K562 (cell line): ENCODE data around the gene HDHD3. TPM values are rescaled to one million over a fixed set of nuclear protein-coding genes. Genes with fewer than 3 reads are reported as not detected.

ENCODE experiments used
- ARHGAP35 ChIP-seq: fragments of 450-650 bp; IDR thresholded peaks from 2 replicates; pipeline ENCODE4 v1.6.1; 2018; ENCODE audit not compliant: partially characterized antibody
- CEBPB ChIP-seq: fragments of 450-650 bp; IDR thresholded peaks from 2 replicates; pipeline ENCODE4 v1.6.1; 2016; ENCODE audit warnings: missing genetic modification characterization, missing compliant biosample characterization
- DIDO1 ChIP-seq: fragments of 450-650 bp; IDR thresholded peaks from 2 replicates; pipeline ENCODE4 v1.6.1; 2016; ENCODE audit warnings: low read depth, missing biosample characterization, missing genetic modification characterization
- GATAD2A ChIP-seq: fragments of 450-650 bp; IDR thresholded peaks from 2 replicates; pipeline ENCODE4 v1.6.1; 2017
- NFIX ChIP-seq: fragments of 250-450 bp; sonication (Bioruptor Pico); IDR thresholded peaks from 2 replicates; pipeline ENCODE4 v1.4.0; 2020; ENCODE audit warnings: low read depth, mild to moderate bottlenecking, moderate library complexity
- NRF1 ChIP-seq, 2 experiments: fragments of 450-650 bp; IDR thresholded peaks in 1 of 2; conservative IDR thresholded peaks in 1 of 2; 2 replicates each; pipeline ENCODE4 v1.6.1; 2014; ENCODE audit warnings: mild to moderate bottlenecking in 2 of 2
- POLR2AphosphoS5 ChIP-seq: IDR thresholded peaks from 2 replicates; pipeline ENCODE4 v1.6.1; 2011; ENCODE audit warnings: mild to moderate bottlenecking, low read depth, low read length, moderate library complexity; ENCODE audit not compliant: control insufficient read depth, insufficient read depth
- POLR2H ChIP-seq: IDR thresholded peaks from 2 replicates; pipeline ENCODE4 v1.6.1; 2016; ENCODE audit warnings: missing genetic modification characterization, low read depth, mild to moderate bottlenecking, control low read depth, missing compliant biosample characterization, moderate library complexity
- POU5F1 ChIP-seq: fragments of 150-350 bp; IDR thresholded peaks from 2 replicates; pipeline ENCODE4 v1.6.1; 2014; ENCODE audit warnings: borderline replicate concordance, low read length, low read depth, mild to moderate bottlenecking; ENCODE audit not compliant: partially characterized antibody
- SAFB ChIP-seq: fragments of 200-400 bp; formaldehyde crosslinking; IDR thresholded peaks from 2 replicates; pipeline ENCODE4 v1.6.1; 2017; ENCODE audit warnings: low read depth, low read length, borderline replicate concordance
- TCF3 ChIP-seq: sonication (generic); formaldehyde crosslinking; IDR thresholded peaks from 2 replicates; pipeline ENCODE4 v1.4.0; 2020; ENCODE audit warnings: mild to moderate bottlenecking, missing genetic modification reagents
- ZBTB1 ChIP-seq: sonication (generic); formaldehyde crosslinking; IDR thresholded peaks from 2 replicates; pipeline ENCODE4 v1.8.1; 2023; ENCODE audit warnings: missing genetic modification reagents, low read depth, mild to moderate bottlenecking, borderline replicate concordance
- ZBTB17 ChIP-seq: fragments of 450-650 bp; formaldehyde crosslinking; IDR thresholded peaks from 2 replicates; pipeline ENCODE4 v1.4.0; 2020; ENCODE audit warnings: mild to moderate bottlenecking
- ZBTB7A ChIP-seq: IDR thresholded peaks from 2 replicates; pipeline ENCODE4 v1.6.1; 2011; ENCODE audit warnings: low read depth, mild to moderate bottlenecking, low read length, moderate library complexity, borderline replicate concordance; ENCODE audit not compliant: control insufficient read depth
- ZNF766 ChIP-seq: fragments of 200-800 bp; sonication (Bioruptor generic); conservative IDR thresholded peaks from 2 replicates; pipeline ENCODE4 v1.6.1; 2016; ENCODE audit warnings: missing genetic modification characterization, missing compliant biosample characterization
- polyA plus RNA-seq, 8 experiments: library from polyadenylated mRNA; depleted of rRNA in 4 of 8; stranded (reverse) in 5 of 8; unstranded in 3 of 8; fragments of >200 nt; fragmentation: Nextera tagmentation in 2 of 8; fragmentation: Illumina TruSeq in 1 of 8; extraction: Ambion mirVana in 2 of 8; extraction: Trizol in 1 of 8; gene quantifications; 2 replicates each; pipeline versions ENCODE4 v1.2.1 to v1.2.3, GENCODE V29; 2011 to 2014; ENCODE audit warnings: inconsistent platforms in 1 of 8, missing spikeins in 1 of 8
- total RNA-seq, 7 experiments: library from RNA; depleted of rRNA in 6 of 7; stranded (reverse); fragments of >200 nt in 6 of 7; fragmentation: Illumina TruSeq in 2 of 7; extraction: Trizol in 2 of 7; gene quantifications; 2 replicates each; pipeline versions ENCODE4 v1.2.1 to v1.2.3, GENCODE V29; 2011 to 2021; ENCODE audit warnings: low replicate concordance in 1 of 7
- TF ChIP-seq, protein P1 (sequence below), 2 experiments: fragments of 450-650 bp in 1 of 2; sonication (generic) in 1 of 2; formaldehyde crosslinking in 1 of 2; IDR thresholded peaks; 2 replicates each; pipeline versions ENCODE4 v1.7.1 to v1.9.0; 2016 to 2022; ENCODE audit warnings: inconsistent platforms in 1 of 2, mild to moderate bottlenecking in 1 of 2, missing genetic modification reagents in 1 of 2

Gene HDHD3
- total and polyA plus RNA-seq, 9 of the 15 experiments (the other 6 are each of a cell fraction or from before 2014, with no cell fraction given) = 1.1 to 19.1 (median 10.9) TPM

DNA sequence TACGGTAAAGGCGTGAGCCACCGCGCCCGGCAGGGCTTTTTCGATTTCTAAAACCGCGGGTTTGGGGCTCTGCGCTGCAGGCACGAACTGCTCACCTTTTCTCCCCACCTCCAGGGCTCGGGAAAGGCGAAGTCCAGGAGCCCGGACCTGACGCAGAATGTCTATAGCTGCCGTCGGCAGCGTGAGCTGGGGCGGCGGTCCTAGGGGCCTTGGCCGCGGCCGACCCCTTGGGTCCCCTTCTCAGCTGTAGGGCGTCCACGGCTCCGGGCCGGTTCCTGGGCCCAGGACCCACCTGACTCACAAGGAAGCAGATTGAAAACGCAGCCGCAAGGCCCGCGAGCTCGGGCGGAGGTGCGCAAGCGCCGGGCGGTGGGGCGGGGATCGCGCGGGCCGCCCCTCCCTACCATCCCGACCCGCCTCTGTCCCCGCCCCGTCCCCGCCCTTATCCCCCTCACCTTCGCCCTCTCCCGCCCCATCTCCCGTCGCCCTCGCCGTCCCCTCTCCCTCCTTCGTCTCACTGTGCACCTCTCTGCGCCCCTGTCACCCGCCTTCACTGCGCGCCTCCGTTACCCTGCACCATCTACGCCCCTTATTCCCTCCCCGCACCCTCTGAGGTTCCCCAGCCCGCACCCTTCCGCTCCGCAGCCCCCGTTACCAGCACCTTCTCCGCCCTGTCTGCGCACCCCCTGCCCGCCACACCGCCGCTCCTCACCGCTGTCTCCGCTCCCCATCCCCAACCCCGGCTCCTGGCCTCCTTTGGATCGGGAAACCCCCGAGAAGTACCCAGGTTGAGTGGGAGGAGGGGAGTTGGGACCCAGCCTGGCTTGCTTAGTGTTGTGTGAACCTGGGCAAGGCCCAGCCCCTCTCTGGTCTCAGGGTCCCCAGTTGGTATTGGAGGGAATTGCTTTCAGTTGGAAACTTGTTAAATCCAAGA lies at the start of gene HDHD3 (continued):
- TF ChIP-seq POLR2AphosphoS5 (0 out of 2 replicates have a peak, but pooled peaks have one; percentile 36), NFIX (CRISPR knock-in tag) (no peak), GATAD2A (peak; percentile 39; the same call in 1 of the 2 replicates), TCF3 (no peak), DIDO1 (tag) (no peak), ZBTB1 (CRISPR knock-in tag) (no peak), ZBTB7A (peak; percentile 38; the same call in 1 of the 2 replicates), POU5F1 (no peak), ARHGAP35 (peak; percentile 52), SAFB (no peak), CEBPB (tag) (no peak), POLR2H (tag) (0 out of 2 replicates have a peak, but pooled peaks have one; percentile 58), NRF1 (conservative IDR thresholded peaks at IDR 0.05 in 1 of 2, IDR thresholded peaks at IDR 0.05 in 1 of 2) (peak; percentile 92 to 93), ZNF766 (CRISPR knock-in tag) (no peak), ZBTB17 (0 out of 2 replicates have a peak, but pooled peaks have one; percentile 46)
- TF ChIP-seq, protein P1, sequence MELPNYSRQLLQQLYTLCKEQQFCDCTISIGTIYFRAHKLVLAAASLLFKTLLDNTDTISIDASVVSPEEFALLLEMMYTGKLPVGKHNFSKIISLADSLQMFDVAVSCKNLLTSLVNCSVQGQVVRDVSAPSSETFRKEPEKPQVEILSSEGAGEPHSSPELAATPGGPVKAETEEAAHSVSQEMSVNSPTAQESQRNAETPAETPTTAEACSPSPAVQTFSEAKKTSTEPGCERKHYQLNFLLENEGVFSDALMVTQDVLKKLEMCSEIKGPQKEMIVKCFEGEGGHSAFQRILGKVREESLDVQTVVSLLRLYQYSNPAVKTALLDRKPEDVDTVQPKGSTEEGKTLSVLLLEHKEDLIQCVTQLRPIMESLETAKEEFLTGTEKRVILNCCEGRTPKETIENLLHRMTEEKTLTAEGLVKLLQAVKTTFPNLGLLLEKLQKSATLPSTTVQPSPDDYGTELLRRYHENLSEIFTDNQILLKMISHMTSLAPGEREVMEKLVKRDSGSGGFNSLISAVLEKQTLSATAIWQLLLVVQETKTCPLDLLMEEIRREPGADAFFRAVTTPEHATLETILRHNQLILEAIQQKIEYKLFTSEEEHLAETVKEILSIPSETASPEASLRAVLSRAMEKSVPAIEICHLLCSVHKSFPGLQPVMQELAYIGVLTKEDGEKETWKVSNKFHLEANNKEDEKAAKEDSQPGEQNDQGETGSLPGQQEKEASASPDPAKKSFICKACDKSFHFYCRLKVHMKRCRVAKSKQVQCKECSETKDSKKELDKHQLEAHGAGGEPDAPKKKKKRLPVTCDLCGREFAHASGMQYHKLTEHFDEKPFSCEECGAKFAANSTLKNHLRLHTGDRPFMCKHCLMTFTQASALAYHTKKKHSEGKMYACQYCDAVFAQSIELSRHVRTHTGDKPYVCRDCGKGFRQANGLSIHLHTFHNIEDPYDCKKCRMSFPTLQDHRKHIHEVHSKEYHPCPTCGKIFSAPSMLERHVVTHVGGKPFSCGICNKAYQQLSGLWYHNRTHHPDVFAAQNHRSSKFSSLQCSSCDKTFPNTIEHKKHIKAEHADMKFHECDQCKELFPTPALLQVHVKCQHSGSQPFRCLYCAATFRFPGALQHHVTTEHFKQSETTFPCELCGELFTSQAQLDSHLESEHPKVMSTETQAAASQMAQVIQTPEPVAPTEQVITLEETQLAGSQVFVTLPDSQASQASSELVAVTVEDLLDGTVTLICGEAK (IDR thresholded peaks at IDR 0.05) = no peak
- TF ChIP-seq, protein P1 (CRISPR knock-in tag; IDR thresholded peaks at IDR 0.05) = no peak
